ENCODE data around the gene SLC9A3. TPM values are rescaled to one million over a fixed set of nuclear protein-coding genes. Genes with fewer than 3 reads are reported as not detected.

The SLC9A3 gene
- total RNA-seq, 6 donors from 2014 or later: 1.0 to 4.1 (median 1.9) TPM

GRCh38 chr5:540071-540905 is 16.0 kb upstream of the SLC9A3 start:
- TF ChIP-seq EP300 (IDR thresholded peaks at IDR 0.05) (no peak), POLR2A (IDR thresholded peaks at IDR 0.05) (no peak), POLR2AphosphoS5 (IDR thresholded peaks at IDR 0.05) (no peak)
- TF ChIP-seq, protein P1, sequence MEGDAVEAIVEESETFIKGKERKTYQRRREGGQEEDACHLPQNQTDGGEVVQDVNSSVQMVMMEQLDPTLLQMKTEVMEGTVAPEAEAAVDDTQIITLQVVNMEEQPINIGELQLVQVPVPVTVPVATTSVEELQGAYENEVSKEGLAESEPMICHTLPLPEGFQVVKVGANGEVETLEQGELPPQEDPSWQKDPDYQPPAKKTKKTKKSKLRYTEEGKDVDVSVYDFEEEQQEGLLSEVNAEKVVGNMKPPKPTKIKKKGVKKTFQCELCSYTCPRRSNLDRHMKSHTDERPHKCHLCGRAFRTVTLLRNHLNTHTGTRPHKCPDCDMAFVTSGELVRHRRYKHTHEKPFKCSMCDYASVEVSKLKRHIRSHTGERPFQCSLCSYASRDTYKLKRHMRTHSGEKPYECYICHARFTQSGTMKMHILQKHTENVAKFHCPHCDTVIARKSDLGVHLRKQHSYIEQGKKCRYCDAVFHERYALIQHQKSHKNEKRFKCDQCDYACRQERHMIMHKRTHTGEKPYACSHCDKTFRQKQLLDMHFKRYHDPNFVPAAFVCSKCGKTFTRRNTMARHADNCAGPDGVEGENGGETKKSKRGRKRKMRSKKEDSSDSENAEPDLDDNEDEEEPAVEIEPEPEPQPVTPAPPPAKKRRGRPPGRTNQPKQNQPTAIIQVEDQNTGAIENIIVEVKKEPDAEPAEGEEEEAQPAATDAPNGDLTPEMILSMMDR (IDR thresholded peaks at IDR 0.05): no peak
- Histone ChIP-seq H3K27ac (no peak overlapping the region), H3K4me3 (no peak overlapping the region), H3K9me3 (no peaks in the 10 kb centered on the region), H3K4me1 (peaks cover 0 to 8% (median 8%) of the 10 kb centered on the region in 4 donors), H3K36me3 (no peaks in the 10 kb centered on the region), H3K27me3 (peaks cover 0 to 10% (median 2%) of the 10 kb centered on the region in 4 donors)
- ATAC-seq (ENCODE audit: low FRiP score in 2 of 2) (no peak), DNase-seq (no peak)
- 57 to 67% methylated on average over 17 to 23 of the region's 23 CpGs for WGBS, 2 donors

GRCh38 chr5:539469-540070 is 15.3 kb upstream of the SLC9A3 start:
- TF ChIP-seq, protein P1 (IDR thresholded peaks at IDR 0.05): no peak
- TF ChIP-seq EP300 (IDR thresholded peaks at IDR 0.05) (no peak), POLR2AphosphoS5 (IDR thresholded peaks at IDR 0.05) (no peak), POLR2A (IDR thresholded peaks at IDR 0.05) (no peak)
- Histone ChIP-seq H3K27me3 (peaks cover 0 to 11% (median 2%) of the 10 kb centered on the region in 4 donors), H3K27ac (no peak overlapping the region), H3K36me3 (no peaks in the 10 kb centered on the region), H3K4me1 (peaks cover 0 to 8% (median 8%) of the 10 kb centered on the region in 4 donors), H3K4me3 (no peak overlapping the region), H3K9me3 (no peaks in the 10 kb centered on the region)
- DNase-seq (peak in 1 of 2 donors; percentile 61), ATAC-seq (ENCODE audit: low FRiP score in 2 of 2) (no peak)
- WGBS, 2 donors: 24 to 32% methylated on average over 13 to 25 of the region's 25 CpGs

DNA sequence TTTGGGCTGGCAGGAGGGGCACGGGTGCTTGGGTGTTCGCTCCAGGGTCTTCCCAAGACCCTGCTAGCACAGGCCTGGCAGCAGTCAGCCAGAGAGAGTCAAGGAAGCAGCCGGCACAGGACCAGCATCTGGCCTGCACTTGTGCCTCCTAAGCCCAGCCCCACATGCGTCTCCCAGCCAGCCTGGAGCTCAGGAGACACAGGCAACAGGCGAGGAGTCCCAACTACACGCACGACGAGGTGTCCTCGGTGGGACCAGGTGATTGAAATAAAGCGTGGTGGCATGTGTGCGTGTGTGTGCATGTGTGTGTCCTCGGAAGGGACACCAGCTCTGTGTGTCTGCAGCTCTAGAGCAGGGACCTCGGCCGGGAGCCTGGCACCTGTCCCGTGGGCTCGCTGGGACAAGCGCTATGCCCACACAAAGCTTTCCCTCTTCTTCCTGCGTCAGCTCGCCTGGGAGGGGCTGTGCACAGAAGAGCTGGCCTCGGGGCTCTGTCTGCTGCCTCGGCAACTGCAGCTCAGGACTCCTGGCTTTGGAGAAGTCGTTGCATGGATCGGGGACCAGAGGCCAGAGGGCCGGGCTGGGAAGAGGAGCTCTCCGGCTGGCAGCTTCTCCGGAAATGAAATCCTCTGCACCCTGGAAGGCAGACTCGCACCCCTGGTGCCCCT is 14.7 kb upstream of the SLC9A3 start:
- TF ChIP-seq EP300 (IDR thresholded peaks at IDR 0.05) (no peak), POLR2AphosphoS5 (IDR thresholded peaks at IDR 0.05) (no peak), POLR2A (IDR thresholded peaks at IDR 0.05) (no peak)
- TF ChIP-seq, protein P1 (IDR thresholded peaks at IDR 0.05): no peak
- H3K27me3 ChIP-seq: peaks cover 0 to 15% (median 2%) of the 10 kb centered on the region in 4 donors
- peaks cover 0 to 5% (median 4%) of the 10 kb centered on the region in 4 donors for H3K4me1 ChIP-seq
- DNase-seq (peak in 1 of 2 donors; percentile 56), ATAC-seq (ENCODE audit: low FRiP score in 2 of 2) (no peak)
- no peak overlapping the region for H3K27ac ChIP-seq
- no peak overlapping the region for H3K4me3 ChIP-seq
- no peaks in the 10 kb centered on the region for H3K36me3 ChIP-seq
- WGBS, 2 donors: 71 to 86% methylated on average over 7 to 27 of the region's 27 CpGs
- H3K9me3 ChIP-seq: no peaks in the 10 kb centered on the region

DNA sequence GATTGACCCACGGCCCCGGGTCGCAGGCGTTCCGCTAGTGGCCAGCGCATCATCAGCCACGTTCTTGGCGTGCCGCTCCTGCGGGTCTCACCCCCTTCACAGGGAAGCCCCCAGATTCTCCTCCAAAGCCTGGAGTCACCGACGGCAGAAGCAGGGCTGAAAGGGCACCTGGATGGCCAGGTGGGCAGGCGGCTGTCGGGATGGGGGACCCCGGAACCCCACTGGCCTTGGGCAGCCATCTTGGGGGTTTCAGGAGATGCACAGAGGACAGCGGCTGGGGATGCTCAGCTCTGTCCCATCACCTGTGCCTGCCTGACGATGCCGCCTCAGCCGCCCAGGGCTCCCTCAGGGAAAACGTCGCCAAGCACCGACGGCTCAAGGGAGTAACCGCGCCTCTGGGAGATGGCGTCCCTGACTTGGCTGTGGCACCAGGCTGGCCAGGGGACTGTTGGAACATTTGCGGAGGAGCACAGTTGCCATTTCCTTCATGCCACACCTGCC is 14.1 kb upstream of the SLC9A3 start:
- ATAC-seq (ENCODE audit: low FRiP score in 2 of 2): no peak
- 91 to 92% methylated on average over 9 to 24 of the region's 27 CpGs for WGBS, 2 donors

More for the DNA sequence above, 14.1 kb upstream of the SLC9A3 start:
- TF ChIP-seq, protein P1 (IDR thresholded peaks at IDR 0.05): no peak
- TF ChIP-seq EP300 (IDR thresholded peaks at IDR 0.05) (no peak), POLR2AphosphoS5 (IDR thresholded peaks at IDR 0.05) (no peak), POLR2A (IDR thresholded peaks at IDR 0.05) (no peak)
- no peak overlapping the region for H3K4me3 ChIP-seq
- H3K4me1 ChIP-seq: no peaks in the 10 kb centered on the region
- no peaks in the 10 kb centered on the region for H3K36me3 ChIP-seq
- no peaks in the 10 kb centered on the region for H3K9me3 ChIP-seq
- peaks cover 0 to 18% (median 4%) of the 10 kb centered on the region in 4 donors for H3K27me3 ChIP-seq
- no peak overlapping the region for H3K27ac ChIP-seq
- peak in 1 of 2 donors; percentile 77 for DNase-seq
